DMS79 (cell line): ENCODE measurements around the gene TMEM269.
"Not testable (repeated sequence)": the region's sequence is repeated elsewhere in the genome, so short reads cannot be mapped to it uniquely, and the experiment has no call there.

Experiments
- DNase-seq: peaks from one replicate; lab custom pipeline; 2025; lab: John Stamatoyannopoulos, UW

Gene TMEM269

DNA sequence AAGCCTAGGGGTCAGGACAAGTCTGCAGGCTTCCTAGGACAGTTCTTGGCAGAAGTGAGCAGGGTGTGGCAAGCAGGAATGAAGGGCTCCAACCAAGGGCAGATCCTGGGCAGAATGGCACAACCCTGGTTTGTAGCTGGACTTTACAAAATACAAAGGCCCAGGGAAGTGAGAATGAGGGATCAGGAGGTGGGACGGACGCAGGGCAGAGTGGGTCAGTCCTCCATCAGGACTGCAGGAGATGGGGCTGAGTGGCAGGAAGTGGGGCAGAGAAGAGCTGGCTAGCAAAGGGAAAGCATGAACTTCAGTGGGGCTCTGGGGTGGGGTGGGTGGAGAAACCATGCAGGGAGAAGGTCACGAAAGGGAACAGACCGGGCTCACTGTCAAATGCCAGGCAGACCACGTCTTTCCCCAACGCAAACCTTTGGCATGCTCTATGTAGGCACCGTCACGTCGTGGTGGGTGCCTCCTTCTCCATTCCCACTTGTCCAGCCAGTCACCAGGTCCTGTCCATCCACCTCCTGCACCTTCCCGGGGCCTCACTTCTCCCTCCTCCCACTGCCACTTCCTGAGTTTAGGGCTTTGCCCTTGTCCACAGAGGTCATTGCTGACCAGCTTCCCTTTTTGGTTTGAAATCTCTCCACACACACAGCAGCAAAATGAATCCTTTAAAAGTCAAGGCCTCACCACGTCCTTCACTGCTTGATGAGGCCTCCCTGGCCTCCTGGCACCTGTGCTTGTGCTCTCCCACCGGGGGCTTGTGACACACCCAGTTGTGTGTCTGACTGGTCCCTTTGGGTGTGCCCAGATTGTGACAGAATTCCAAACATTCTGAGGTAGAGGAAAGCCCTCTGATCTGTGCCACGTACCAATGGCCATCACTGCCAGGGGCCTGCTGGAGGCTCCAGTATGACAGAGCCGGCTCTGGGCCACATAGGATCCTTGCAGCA lies 36.1 kb upstream of the TMEM269 start:
- DNase-seq: no peak

DNA sequence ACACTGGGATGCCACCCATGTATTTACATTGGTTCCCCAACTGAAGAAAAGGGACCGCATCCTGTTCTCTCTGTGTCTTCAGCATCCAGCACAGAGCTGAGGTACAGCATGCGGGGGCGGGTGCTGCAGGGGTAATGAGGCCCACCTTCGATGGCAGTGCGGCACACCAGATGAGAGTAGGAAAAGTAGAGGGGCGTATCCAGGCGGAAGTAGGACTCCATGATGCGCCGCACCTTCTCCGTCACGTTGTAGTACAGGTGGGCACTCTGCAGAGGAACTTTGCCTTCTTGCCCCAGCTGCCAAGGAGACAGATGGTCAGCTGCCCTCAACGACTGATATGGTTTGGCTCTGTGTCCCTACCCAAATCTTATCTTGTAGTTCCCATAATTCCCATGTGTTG lies 34.8 kb upstream of the TMEM269 start:
- DNase-seq: no peak

- not testable (repeated sequence) for DNase-seq
Measured at GRCh38 chr1:42751511-42752070, 33.2 kb upstream of the TMEM269 start.

DNA sequence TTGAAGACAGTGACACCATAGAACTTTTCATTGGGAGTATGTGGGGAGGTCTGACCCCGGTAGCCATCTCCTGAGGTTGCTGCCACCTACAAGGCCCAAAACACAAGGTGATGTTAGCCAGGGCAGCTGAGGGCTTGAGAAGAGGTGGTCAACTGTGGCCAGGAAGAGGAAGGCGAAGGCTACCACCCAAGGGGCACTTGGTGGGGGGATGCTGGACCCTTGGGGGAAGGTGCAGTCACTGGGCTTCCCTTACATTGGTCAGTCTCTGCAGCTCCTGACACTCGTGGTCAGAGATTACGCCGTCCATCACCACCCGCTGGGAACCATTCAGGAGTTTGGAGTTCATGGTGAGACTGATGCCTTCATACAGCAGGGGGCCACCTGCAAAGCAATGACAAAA lies 32.5 kb upstream of the TMEM269 start:
- DNase-seq: no peak

DNA sequence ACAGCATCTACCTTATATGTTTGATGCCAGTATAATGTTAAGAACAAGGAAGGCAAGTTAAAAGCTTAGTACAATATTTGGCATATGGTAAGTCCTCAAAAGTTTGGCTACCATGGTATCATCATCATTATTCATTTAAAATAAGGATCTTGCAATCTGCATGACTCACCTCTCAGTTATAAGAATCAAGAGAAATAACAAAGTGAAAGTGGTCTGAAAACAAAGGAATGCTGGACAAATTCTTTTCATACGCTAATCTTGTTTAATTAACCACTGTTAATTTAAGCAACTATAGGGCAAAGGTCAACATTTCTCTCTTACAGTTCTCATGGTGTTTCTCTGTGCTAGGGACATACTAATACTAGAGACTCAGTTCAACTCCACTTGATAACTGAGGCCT lies 31.7 kb upstream of the TMEM269 start:
- no peak for DNase-seq

DNA sequence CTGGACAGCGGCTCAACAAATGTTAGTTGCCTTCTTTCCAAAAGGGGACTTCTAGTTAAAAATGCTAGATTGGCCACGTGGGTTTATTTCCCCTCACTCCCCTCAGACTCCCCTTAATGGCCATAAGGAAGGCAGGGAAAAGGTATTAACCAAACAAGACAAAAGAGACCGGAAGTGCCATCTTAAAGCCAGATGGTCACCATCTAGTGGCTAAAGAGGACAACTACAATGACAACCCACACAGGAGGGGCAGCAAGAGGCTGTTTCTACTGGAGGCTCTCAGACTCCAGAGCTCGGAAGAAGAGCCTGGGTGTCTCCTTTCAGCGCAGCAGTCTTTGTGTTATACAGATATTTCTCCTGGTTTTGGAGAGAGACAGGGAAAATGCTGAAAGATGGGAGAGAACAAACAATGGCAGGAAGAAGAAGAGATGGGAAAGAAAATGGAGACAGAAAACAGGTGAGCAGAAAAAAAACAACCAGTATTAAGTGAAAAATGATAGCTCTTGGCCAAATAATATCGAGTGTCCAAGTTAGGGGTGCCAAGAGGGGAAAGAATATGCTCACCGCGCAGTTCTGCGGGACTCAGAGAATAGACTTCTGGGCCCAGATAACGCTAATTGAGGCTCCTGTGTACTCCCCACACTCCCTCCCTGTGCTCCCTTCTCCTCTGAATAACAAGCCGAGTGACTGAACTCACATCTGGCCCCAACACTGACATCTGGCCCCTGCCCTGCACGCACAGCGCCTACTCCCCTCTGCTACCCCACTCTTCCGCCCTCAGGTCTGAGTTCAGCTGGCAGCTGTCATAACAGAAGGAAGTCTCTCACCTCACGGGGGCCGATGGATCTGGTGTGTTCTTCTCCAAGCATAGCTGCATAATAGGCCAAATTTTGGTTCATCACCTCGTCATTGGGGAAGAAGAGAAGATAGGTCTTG lies 27.6 kb upstream of the TMEM269 start:
- no peak for DNase-seq

DNA sequence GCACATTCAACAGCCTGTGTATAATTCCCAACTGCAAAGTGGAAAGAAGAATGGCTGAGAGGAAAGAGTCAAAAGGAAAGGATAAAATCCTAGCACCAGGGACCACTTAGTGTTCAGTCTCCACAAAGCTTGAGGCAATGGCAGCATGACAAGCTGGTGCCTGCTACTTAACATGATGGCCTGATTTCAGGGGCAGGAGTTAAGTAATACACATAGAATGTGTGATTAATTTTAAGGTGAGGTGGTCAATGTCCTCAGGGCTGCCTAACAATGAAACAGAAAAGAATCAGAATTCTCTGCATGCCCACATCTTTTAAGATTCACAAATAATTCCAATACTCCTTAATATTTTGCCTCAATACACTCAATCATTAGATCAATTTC lies 26.9 kb upstream of the TMEM269 start:
- DNase-seq: no peak

DNA sequence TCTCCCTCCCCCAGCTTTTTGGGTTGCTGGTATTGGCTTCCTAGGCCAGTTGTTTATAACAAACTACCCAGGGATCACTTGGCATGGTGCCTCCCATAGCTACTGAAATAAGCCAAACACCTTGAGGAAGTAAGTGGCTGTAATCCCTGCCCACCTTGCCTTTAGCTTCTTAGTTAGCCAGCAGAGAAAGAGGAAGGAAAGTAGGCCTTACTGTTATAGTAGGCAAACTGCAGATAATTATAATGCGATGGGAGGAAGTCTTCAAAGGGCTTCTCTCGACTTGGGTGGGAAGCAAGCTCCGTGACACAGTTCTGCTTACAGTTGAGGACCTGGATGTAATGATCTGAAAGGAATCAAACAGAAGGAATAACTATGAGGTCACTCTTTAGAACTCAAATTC lies 26.1 kb upstream of the TMEM269 start:
- DNase-seq: no peak

DNA sequence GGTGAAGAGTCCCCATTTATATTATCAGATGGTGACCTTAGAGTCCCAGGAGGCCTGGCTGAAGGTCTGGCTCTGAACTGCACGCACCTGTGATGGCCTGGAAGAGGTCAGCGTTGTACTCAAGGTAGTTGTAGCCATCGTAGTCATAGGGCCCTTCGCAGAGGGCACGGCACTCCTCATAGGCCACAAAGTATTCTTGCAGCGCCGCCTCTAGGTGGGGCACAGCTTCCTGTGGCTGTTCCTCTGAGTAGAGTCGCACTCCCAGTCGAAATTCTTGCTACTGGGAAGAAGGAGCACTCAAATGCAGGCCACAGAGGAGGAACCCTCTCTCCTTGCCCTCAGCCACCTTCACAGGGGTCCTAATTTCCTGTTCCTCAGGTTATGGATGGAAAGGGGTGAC lies 25.7 kb upstream of the TMEM269 start:
- DNase-seq: no peak

DNA sequence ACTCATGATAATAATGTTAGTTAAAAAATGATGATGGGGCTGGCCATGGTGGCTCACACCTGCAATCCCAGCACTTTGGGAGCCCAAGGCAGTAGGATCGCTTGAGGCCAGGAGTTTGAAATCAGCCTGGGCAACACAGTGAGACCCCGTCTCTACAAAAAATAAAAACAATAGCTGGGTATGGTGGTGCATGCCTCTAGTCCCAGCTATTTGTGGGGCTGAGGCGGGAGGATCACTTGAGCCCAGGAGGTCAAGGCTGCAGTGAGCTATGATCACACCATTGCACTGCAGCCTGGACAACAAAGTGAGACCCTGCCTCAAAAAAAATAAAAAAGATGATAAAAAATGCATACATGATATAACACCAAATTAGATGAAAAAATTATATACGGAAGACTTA lies 23.2 kb upstream of the TMEM269 start:
- no peak for DNase-seq

DNA sequence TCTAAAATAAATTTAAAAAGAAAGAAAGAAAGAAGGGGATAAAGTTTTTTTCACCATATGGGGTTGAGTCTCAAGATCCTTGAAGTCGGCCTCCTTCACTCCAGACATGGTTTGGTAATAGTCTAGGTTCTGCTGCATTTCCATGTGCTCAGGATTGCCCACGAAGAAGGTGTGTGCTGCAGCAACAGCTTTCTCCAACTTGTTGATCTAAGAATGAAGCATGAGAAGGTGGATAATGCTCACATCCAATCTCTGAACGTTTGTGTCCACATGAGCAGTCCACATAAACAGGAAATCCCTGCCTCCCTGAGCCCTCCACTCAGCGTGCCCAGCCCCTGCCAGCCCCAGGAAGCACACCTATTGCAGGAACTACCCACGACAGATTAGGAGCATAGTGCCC lies 22.5 kb upstream of the TMEM269 start:
- DNase-seq: no peak

DNA sequence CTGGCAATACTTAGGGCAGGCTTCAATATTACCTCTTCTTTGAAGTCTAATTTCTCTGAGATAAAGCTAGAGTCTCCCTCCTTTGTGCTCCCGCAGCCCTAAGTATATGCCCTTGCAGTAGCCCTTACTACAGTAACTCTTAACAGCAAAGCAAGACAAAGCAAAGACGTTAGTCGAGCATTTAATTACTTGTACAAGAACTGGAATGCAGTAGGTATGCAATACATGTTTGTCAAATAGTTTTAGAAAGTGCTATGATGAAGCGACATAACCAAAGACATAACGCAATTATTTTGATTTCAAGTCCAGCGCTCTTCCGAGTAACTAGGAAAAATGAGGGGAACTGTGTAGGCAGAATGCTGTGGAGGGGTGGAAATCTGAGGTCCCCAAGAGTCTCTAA lies 19.5 kb upstream of the TMEM269 start:
- DNase-seq: no peak

GRCh38 chr1:42765832-42766740 lies 18.7 kb upstream of the TMEM269 start:
- peak; percentile 44 for DNase-seq

DNA sequence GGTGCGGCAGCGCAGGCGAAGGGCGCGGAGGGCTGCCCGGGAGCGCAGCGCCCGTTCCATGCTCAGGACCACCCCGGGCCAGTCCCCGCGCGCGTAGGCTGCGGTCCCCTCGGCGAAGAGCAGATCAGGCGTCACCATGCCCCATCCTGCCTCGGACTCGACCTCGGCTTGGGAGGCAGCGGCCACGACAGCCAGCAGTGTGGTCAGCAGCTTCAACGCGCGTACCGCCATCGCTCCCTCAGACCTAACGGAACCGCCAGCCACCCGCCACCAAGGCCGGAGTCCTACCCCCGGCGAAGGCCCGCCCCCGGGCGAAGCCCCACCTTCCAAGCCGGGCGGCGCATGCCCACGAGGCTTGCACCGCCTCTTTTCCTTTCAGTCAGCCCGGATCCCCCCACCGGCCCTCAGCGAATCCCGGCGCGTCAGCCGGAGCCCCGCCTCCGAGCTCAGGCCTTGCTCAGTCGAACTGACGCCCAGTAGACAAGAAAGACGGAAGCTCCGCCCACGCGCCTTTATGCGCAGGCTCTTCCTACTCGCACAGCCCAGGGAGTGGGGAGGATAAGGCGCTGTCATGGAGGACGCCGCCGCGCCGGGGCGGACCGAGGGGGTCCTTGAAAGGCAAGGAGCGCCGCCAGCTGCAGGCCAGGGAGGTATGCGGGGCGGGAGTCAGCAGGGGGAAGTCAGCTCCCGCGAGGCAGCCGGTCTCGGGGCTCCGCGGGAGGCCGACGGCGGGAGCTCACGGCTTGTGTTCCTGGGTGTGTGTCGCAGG lies 17.9 kb upstream of the TMEM269 start, which contains the start of the genes C1orf50 and P3H1:
TSS of gene C1orf50 (plus strand) at position 509 of the 769 bp plus-strand sequence. CDS start at position 572, 63 bp downstream.
TSS of gene P3H1 (minus strand) at position 288 of the 769 bp plus-strand sequence. CDS start at position 231, 57 bp downstream.
- peak; percentile 100 for DNase-seq

DNA sequence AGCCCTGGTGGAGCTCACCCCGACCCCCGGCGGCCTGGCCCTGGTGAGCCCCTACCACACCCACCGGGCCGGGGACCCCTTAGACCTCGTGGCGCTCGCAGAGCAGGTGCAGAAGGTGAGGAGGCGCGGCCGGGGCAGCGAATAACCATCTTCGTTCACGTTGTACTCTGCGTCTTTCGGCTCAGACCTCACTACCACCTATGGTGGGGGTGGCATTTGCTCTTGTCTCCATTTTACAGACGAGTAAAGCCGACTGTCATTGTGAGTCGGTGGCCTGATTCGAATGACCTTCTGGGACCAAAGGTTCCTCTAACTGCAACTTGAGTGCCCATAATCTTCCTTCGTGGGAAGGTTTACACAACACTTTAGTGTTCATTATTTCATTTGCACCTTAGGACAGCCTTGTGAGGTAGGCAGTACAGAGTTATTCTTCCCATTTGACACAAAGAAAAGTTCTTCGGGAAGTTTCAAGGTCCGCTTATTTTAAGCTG lies 17.2 kb upstream of the TMEM269 start:
- peak; percentile 59 for DNase-seq

GRCh38 chr1:42768172-42768571 lies 16.6 kb upstream of the TMEM269 start:
- DNase-seq: no peak

GRCh38 chr1:42769811-42770210 lies 15.0 kb upstream of the TMEM269 start:
- DNase-seq: no peak

- DNase-seq: no peak
Measured at GRCh38 chr1:42773420-42773819, 11.4 kb upstream of the TMEM269 start.

DNA sequence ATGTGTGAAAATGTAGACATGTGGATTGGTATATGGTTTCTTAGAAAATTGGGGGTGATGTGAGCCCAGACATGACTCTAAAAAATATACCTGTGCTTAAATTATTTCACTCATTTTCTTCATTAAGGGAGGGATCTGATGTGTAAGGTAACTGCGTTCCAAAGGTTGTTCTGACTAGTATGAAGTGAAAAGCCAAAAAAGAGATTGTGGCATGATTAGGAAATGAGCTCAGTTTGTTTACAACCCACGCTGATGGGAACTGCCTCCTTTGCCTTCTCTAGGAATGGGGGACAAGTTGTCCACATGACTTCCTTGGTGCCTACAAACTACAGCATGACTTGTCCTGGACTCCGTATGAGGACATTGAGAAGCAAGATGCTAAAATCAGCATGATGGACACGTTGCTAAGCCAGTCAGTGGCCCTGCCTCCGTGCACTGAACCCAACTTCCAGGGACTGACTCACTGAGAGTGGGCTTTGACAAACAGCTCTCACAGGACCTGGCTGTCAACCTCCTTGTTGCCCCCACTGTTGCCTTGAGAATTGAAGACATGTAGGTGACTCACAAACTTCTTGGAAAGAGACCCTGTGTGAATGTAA lies 9.8 kb upstream of the TMEM269 start:
- no peak for DNase-seq

- no peak for DNase-seq
Measured at GRCh38 chr1:42776502-42776901, 8.3 kb upstream of the TMEM269 start.
